GM23248 (cell line): ENCODE measurements around the gene ZNF627.

ENCODE experiments used
- EZH2 ChIP-seq: fragments of 200-600 bp; sonication (generic); IDR thresholded peaks from 2 replicates; pipeline ENCODE4 v1.6.1; 2018; ENCODE audit warnings: antibody characterized with exemption, mild to moderate bottlenecking; ENCODE audit not compliant: insufficient read depth, poor library complexity, severe bottlenecking
- EZH2phosphoT487 ChIP-seq: fragments of 200-600 bp; sonication (generic); IDR thresholded peaks from 2 replicates; pipeline ENCODE4 v1.6.1; 2018; ENCODE audit warnings: antibody characterized with exemption, moderate library complexity, mild to moderate bottlenecking, low read depth; ENCODE audit not compliant: insufficient read depth

DNA sequence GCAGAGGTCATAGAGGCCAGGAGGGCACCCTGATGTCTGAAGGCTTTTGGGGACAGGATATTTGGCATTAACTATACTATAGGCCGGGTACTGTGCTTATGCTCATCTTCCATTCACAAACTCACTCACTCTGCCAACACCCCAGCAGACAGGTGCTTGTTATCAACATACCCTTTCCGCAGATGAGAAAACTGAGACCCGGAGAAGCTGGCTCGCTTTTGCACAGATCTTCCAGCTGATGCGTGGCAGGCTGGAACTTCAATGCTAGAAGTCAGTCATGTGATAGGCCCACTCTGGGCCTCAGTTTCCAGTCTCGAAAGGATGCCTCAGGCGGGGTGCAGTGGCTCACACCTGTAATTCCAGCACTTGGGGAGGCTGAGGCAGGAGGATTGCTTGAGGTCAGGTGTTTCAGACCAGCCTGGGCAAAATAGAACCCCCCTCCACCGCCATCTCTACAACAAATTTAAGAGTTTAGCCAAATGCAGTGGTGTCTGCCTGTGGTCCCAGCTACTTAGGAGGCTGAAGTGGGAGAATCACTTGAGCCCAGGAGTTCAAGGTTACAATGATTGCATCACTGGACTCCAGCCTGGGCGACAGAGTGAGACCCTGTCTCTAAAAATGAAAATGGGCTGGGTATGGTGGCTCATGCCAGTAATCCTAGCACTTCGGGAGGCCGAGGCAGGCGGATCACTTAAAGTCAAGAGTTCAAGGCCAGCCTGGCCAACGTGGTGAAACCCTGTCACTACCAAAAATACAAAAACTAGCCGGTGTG lies 49.2 kb upstream of the ZNF627 start:
- TF ChIP-seq EZH2: no peak
- TF ChIP-seq EZH2phosphoT487: no peak
